Calu3 (cell line): ENCODE data around the gene CRACDL. TPM values are rescaled to one million over a fixed set of nuclear protein-coding genes. Genes with fewer than 3 reads are reported as not detected.

Experiments used
- BruUV-seq: library from RNA; stranded (reverse); fragments of 400-500 nt; replicated peaks from 2 replicates; lab custom pipeline; 2021; lab: Mats Ljungman, UMichigan
- CTCF ChIA-PET: fragments of 300-600 bp; sonication (Branson Sonifier 250); formaldehyde crosslinking; loops from one replicate; lab custom pipeline; 2022; ENCODE audit warnings: antibody characterized with exemption; lab: Charles Lee
- DNase-seq: peaks from one replicate; pipeline ENCODE4 v3.0.0; 2022
- H3K27ac Mint-ChIP-seq: one replicate; pipeline ENCODE4 v1.8.0; 2022; ENCODE audit warnings: mixed read lengths; ENCODE audit not compliant: unreplicated experiment
- H3K27me3 Mint-ChIP-seq: one replicate; pipeline ENCODE4 v1.8.0; 2022; ENCODE audit warnings: mixed read lengths; ENCODE audit not compliant: unreplicated experiment
- H3K36me3 Mint-ChIP-seq: one replicate; pipeline ENCODE4 v1.8.0; 2022; ENCODE audit warnings: mild to moderate bottlenecking, moderate library complexity, mixed read lengths; ENCODE audit not compliant: insufficient read depth, unreplicated experiment
- H3K4me1 Mint-ChIP-seq: one replicate; pipeline ENCODE4 v1.8.0; 2022; ENCODE audit warnings: mild to moderate bottlenecking, low read depth, mixed read lengths; ENCODE audit not compliant: unreplicated experiment
- H3K4me3 Mint-ChIP-seq: one replicate; pipeline ENCODE4 v1.8.0; 2022; ENCODE audit warnings: mild to moderate bottlenecking, low read depth, moderate library complexity, mixed read lengths; ENCODE audit not compliant: unreplicated experiment
- H3K9me3 Mint-ChIP-seq: one replicate; pipeline ENCODE4 v1.8.0; 2022; ENCODE audit warnings: low read depth, mixed read lengths; ENCODE audit not compliant: unreplicated experiment
- intact Hi-C: fragments of 100-400 bp; cut with micrococcal nuclease; formaldehyde crosslinking; loops from one replicate; pipeline ENCODE4 v1.10.0; 2022; ENCODE audit not compliant: unreplicated experiment
- total RNA-seq: library from RNA; stranded (reverse); gene quantifications from 2 replicates; pipeline ENCODE4 v1.2.3, GENCODE V29; 2022
- TF ChIP-seq, protein P1 (sequence below): fragments of 200-600 bp; IDR thresholded peaks from one replicate; pipeline ENCODE4 v1.8.0; 2022; ENCODE audit warnings: antibody characterized with exemption; ENCODE audit not compliant: unreplicated experiment

Gene CRACDL
- total RNA-seq, 1 experiment from 2014 or later: 16.2 TPM

DNA sequence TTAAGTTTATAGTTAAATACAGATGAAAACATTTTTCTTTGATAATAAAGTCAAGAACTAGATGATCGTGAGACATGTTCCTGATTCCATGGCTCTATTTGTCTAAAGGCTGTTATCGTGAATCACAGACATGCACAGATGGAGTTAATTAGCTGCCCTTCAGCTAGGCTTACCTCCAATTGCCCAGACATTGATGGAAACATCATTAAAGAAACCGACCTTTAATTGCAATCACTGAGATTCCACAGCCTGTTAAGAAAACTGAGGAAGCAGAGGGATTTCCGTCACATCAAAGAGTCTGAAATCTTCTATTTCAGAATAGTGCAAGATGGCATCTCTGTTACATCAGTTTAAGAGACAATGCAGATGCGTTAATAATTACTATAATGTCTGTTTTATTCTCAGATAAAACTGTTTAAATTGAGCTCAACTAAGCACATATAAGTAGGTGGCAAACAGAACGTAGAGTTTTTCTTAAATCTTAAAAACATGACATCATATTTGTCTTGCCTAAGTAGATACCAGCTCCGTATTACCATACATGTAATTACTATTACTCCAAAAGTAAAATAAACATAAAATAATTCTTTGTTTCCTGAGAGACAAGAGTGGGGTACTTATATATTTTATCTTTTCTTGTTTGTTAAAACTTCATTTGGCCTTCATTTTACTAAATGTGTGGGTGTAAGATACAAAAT is 23.9 kb upstream of the CRACDL start:
- H3K27ac Mint-ChIP-seq: no peak overlapping the region
- no peak overlapping the region for H3K4me3 Mint-ChIP-seq
- CTCF ChIA-PET: no interaction called here
- DNase-seq: no peak
- intact Hi-C loops: no loop called here
- no TSS peak for BruUV-seq
- peaks cover 15% of the 10 kb centered on the region for H3K27me3 Mint-ChIP-seq
- TF ChIP-seq, protein P1, sequence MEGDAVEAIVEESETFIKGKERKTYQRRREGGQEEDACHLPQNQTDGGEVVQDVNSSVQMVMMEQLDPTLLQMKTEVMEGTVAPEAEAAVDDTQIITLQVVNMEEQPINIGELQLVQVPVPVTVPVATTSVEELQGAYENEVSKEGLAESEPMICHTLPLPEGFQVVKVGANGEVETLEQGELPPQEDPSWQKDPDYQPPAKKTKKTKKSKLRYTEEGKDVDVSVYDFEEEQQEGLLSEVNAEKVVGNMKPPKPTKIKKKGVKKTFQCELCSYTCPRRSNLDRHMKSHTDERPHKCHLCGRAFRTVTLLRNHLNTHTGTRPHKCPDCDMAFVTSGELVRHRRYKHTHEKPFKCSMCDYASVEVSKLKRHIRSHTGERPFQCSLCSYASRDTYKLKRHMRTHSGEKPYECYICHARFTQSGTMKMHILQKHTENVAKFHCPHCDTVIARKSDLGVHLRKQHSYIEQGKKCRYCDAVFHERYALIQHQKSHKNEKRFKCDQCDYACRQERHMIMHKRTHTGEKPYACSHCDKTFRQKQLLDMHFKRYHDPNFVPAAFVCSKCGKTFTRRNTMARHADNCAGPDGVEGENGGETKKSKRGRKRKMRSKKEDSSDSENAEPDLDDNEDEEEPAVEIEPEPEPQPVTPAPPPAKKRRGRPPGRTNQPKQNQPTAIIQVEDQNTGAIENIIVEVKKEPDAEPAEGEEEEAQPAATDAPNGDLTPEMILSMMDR: no peak
- peaks cover 10% of the 10 kb centered on the region for H3K9me3 Mint-ChIP-seq
- H3K36me3 Mint-ChIP-seq: no peaks in the 10 kb centered on the region
- no peaks in the 10 kb centered on the region for H3K4me1 Mint-ChIP-seq

DNA sequence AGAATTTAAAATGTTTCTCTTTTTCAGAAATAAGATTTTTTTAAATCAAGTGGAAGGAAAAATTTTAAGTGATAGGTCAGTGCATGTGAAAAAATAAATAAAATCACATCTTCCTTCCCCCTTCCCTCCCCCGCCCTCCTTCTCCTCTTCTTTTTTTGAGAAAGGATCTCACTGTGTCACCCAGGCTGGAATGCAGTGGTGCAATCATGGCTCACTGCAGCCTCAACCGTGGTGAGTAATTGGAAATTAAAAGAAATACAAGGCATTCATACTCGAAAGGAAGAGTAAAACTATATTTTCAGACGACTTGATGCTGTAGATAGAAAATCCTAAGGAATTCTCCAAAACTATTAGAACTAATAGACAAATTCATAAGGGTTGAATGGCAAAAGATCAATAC is 16.9 kb upstream of the CRACDL start:
- intact Hi-C loops: loop anchor here (2.0 kb wide), 1 partner anchor 28 kb away; no protein-coding TSS in a partner anchor
- Mint-ChIP-seq H3K36me3 (no peaks in the 10 kb centered on the region), H3K27ac (no peak overlapping the region), H3K4me3 (no peak overlapping the region), H3K9me3 (no peaks in the 10 kb centered on the region), H3K27me3 (peaks cover 13% of the 10 kb centered on the region), H3K4me1 (peaks cover 9% of the 10 kb centered on the region)
- TF ChIP-seq, protein P1: no peak
- BruUV-seq: no TSS peak
- DNase-seq: no peak
- CTCF ChIA-PET: interaction anchor here (0.7 kb wide), 1 partner anchor 8 kb away, joined by 3 read pairs; no protein-coding TSS in a partner anchor

DNA sequence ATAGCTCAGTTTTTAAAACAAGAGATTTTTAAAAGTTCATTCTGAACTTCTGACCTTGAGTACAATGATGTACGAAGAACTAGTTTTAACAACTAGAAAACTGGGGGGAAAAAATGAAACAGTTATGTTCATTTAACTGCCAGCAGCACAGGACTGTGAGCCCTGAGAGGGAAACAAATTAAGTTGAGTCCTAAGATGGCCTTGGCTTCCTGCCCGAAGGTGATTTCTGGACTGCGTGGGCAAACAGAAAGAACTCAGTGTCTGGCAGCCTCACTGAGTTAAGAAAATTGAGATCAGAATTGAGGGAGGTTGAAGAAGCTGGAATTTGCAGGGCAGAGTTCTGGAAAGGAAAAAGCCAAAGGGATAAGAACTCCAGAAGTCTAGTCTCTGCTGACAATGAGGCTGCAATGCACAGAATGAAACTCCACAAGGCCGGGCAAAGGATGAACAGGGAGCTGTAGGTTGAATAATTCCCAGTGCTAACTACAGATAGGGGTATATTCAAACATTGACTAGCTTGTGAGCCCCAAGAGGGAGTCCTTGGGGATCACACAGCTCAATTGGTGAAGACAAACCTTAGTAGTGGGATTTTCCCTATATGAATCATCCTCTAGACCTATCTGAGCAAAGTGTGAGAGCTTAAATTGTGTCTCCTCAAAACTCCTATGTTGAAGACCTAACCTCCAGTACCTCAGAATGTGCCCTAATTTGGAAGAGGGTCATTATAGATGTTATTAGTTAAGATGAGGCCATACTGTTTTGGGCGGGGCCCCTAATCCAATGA is 13.1 kb upstream of the CRACDL start:
- no TSS peak for BruUV-seq
- peaks cover 9% of the 10 kb centered on the region for H3K4me1 Mint-ChIP-seq
- no peak for DNase-seq
- CTCF ChIA-PET: no interaction called here
- no peaks in the 10 kb centered on the region for H3K9me3 Mint-ChIP-seq
- TF ChIP-seq, protein P1: no peak
- peaks cover 13% of the 10 kb centered on the region for H3K27me3 Mint-ChIP-seq
- intact Hi-C loops: no loop called here
- no peaks in the 10 kb centered on the region for H3K36me3 Mint-ChIP-seq
- no peak overlapping the region for H3K4me3 Mint-ChIP-seq
- no peak overlapping the region for H3K27ac Mint-ChIP-seq

DNA sequence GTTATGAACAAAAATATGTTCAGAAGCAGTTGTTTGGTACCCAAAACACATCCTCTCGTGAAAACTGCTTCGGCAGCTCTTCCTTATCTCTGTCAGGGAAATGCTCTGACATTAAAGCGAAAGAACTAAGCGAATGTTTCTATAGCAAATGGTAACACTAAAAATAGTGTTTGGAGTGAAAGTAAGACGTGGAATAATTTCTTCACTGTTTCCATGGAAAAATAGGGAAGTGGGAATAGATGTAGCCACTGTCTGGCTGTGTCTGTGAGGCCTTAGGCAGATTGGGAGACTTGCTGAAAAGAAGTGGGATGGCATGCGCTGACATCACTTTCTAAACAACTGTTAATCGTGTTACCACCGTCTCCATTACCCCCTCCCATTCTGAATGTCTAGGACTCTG is 11.5 kb upstream of the CRACDL start:
- CTCF ChIA-PET: interaction anchor here (0.8 kb wide), 1 partner anchor 13 kb away, joined by 3 read pairs; no protein-coding TSS in a partner anchor
- Mint-ChIP-seq H3K36me3 (no peaks in the 10 kb centered on the region), H3K4me1 (peaks cover 9% of the 10 kb centered on the region), H3K27me3 (peaks cover 13% of the 10 kb centered on the region), H3K27ac (no peak overlapping the region), H3K9me3 (no peaks in the 10 kb centered on the region), H3K4me3 (no peak overlapping the region)
- no peak for DNase-seq
- intact Hi-C loops: no loop called here
- BruUV-seq: no TSS peak
- TF ChIP-seq, protein P1: no peak
